ENCODE results near the gene SEC31B. TPM values are rescaled to one million over a fixed set of nuclear protein-coding genes. Genes with fewer than 3 reads are reported as not detected.

SEC31B gene
- total RNA-seq, 4 donors from 2014 or later, result 8.8 to 24.9 (median 23.5) TPM

DNA sequence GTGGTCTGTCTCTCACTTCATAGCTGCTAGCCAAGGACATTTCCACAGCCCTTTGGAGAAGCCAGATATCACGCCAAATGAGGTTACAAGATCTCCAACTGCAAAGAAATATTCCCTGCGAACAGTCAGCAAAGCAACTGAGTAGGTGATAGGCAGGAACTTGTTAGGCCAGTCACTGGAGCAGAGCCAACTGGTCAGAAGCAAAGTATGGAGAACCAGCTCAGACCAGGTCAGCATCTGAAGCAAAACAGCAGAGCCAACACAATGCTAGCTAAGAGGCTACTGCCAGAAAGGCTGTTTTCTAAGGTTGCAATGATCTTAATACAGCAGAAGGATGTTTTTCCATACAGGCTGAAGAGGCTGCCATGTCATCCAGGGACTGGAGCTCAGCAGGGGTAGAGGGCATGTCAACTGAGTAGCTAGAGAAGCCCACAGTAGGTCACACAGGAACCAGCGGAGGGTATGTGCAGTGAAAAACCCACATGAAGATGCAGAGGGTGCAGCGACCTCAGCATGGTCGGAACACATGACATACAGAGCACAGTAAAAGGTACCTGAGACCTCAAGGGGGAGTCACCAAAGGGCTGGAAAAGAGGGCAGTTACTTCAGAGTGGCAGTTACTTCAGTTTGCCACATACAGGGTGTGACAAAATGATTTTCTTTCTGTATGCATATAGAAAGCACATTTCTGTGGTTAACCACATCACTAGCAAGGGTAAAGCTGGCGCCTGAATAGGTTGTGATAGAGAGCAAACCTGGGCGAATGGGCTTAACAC, 8.9 kb downstream of the SEC31B start:
- Histone ChIP-seq H3K27me3 (no peaks in the 10 kb centered on the region), H3K4me3 (no peak overlapping the region), H3K4me1 (peaks cover 0 to 4% (median 0%) of the 10 kb centered on the region in 4 donors), H3K36me3 (peaks cover 0 to 3% (median 0%) of the 10 kb centered on the region in 3 donors), H3K9me3 (no peaks in the 10 kb centered on the region), H3K27ac (peak overlapping the region in 1 of 4 donors; percentile 17)
- TF ChIP-seq, protein P1, sequence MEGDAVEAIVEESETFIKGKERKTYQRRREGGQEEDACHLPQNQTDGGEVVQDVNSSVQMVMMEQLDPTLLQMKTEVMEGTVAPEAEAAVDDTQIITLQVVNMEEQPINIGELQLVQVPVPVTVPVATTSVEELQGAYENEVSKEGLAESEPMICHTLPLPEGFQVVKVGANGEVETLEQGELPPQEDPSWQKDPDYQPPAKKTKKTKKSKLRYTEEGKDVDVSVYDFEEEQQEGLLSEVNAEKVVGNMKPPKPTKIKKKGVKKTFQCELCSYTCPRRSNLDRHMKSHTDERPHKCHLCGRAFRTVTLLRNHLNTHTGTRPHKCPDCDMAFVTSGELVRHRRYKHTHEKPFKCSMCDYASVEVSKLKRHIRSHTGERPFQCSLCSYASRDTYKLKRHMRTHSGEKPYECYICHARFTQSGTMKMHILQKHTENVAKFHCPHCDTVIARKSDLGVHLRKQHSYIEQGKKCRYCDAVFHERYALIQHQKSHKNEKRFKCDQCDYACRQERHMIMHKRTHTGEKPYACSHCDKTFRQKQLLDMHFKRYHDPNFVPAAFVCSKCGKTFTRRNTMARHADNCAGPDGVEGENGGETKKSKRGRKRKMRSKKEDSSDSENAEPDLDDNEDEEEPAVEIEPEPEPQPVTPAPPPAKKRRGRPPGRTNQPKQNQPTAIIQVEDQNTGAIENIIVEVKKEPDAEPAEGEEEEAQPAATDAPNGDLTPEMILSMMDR (IDR thresholded peaks at IDR 0.05), result no peak
- TF ChIP-seq POLR2A (IDR thresholded peaks at IDR 0.05), result no peak
- DNase-seq, result peak in 1 of 3 donors; percentile 22

DNA sequence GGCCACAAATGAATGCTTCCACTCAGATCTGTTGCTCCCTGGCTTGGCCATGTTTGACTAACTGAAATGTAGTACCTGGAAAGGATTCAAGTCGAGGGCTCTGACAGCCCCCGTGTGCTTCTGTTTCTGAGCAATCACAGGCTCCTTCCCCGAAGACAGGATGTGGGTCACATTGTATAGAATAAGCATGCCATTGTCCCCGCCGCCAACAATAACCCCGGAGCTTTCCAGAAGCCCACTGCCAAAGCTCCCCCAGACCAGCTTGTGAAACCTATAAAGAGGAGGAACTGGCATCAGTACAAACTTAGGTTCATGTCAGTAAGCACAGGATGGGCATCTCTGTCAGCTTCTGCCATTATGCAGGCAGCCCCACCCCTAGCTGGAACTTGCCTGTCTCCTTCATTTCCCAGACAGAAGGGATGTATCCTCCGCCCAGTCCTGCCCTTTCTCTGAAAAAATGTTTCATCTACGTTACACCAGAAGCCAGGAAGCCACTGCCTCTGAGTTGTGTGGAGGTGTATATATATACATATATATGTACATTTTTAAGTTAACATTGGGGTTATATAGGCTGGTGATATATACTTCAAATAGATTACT, 10.3 kb downstream of the SEC31B start:
- Histone ChIP-seq H3K4me1 (peaks cover 0 to 4% (median 0%) of the 10 kb centered on the region in 4 donors), H3K27me3 (no peaks in the 10 kb centered on the region), H3K4me3 (no peak overlapping the region), H3K9me3 (no peaks in the 10 kb centered on the region), H3K27ac (peak overlapping the region in 1 of 4 donors; percentile 12), H3K36me3 (peaks cover 0 to 3% (median 0%) of the 10 kb centered on the region in 3 donors)
- TF ChIP-seq, protein P1 (IDR thresholded peaks at IDR 0.05), result no peak
- TF ChIP-seq POLR2A (IDR thresholded peaks at IDR 0.05), result no peak
- no peak for DNase-seq

DNA sequence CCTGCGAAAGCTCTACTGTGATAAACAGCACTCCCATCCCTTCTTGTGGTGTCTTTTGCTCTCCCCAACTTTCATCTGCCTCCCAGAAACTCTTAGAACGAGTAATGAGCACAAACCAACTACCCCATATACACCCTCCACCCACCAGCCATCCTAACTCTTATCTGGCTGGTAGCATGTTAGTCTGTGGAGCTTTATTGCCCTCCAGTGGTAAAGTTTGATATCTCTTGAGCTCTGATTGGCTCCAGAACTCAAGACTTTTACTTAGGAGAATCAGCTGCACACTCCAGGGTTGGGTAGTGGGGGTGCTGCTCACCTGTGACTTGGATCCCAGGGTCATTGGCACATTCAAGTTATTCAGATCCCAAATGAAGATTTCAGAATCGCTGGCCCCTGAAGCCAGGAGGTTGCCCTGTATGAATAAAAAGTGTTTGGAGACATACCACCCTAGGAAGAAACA, 10.9 kb downstream of the SEC31B start:
- H3K4me3 ChIP-seq, result no peak overlapping the region
- peaks cover 0 to 4% (median 0%) of the 10 kb centered on the region in 4 donors for H3K4me1 ChIP-seq
- H3K27me3 ChIP-seq, result no peaks in the 10 kb centered on the region
- peak overlapping the region in 1 of 4 donors; percentile 12 for H3K27ac ChIP-seq
- no peak for DNase-seq
- no peaks in the 10 kb centered on the region for H3K9me3 ChIP-seq
- TF ChIP-seq, protein P1 (IDR thresholded peaks at IDR 0.05), result peak in 4 of 6 experiments; percentile 30 to 60 (median 52)
- TF ChIP-seq POLR2A (IDR thresholded peaks at IDR 0.05), result no peak
- H3K36me3 ChIP-seq, result peaks cover 0 to 3% (median 0%) of the 10 kb centered on the region in 3 donors

DNA sequence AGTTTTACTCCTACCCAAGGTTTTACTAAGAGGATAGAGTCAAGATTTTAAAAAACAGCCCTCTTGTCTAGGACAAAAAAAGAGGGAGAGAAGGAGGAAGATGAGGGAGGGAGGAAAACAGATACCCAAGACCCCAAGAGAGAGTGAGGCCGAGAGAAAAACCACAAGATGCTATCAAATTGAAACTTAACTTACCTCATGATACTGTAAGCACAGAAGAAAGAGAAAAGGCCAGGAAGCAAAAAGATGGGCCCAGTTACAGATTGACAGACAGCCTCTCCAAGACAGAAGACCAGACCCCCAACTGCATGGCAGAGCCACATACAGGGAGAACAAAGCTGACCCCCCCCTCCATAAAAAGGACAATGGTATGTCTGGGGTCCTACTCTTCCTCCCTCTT, 11.4 kb downstream of the SEC31B start:
- Histone ChIP-seq H3K4me3 (no peak overlapping the region), H3K9me3 (no peaks in the 10 kb centered on the region), H3K27me3 (no peaks in the 10 kb centered on the region), H3K36me3 (peaks cover 0 to 3% (median 0%) of the 10 kb centered on the region in 3 donors), H3K4me1 (peaks cover 0 to 4% (median 0%) of the 10 kb centered on the region in 4 donors), H3K27ac (no peak overlapping the region)
- no peak for TF ChIP-seq POLR2A (IDR thresholded peaks at IDR 0.05)
- TF ChIP-seq, protein P1 (IDR thresholded peaks at IDR 0.05), result no peak
- no peak for DNase-seq

DNA sequence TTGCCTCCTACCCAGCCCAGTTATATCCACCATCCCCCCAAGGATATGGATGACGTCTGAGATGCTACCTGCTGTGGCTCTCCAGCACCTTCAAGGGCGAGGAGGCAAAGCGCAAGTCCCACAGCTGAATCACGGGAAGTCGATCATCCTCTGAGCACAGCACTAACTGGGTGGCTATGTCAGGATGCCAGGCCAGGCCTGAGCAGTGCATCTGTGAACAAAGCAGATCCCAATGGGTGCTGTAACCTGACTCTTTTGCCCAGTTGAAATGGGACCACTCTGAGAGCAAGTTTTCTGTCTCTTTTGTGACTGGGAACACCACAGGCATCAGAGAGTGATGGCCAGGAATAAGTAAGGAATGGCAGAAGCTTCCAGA, 12.3 kb downstream of the SEC31B start:
- peaks cover 0 to 4% (median 0%) of the 10 kb centered on the region in 4 donors for H3K4me1 ChIP-seq
- H3K27me3 ChIP-seq, result no peaks in the 10 kb centered on the region
- TF ChIP-seq POLR2A (IDR thresholded peaks at IDR 0.05), result no peak
- TF ChIP-seq, protein P1 (IDR thresholded peaks at IDR 0.05), result no peak
- no peaks in the 10 kb centered on the region for H3K9me3 ChIP-seq
- H3K27ac ChIP-seq, result no peak overlapping the region
- H3K36me3 ChIP-seq, result peaks cover 0 to 3% (median 0%) of the 10 kb centered on the region in 3 donors
- H3K4me3 ChIP-seq, result no peak overlapping the region
- no peak for DNase-seq

Data from Peyer's patch (tissue), 4 donors.